ENCODE measurements around the gene THOP1.

Gene THOP1

DNA sequence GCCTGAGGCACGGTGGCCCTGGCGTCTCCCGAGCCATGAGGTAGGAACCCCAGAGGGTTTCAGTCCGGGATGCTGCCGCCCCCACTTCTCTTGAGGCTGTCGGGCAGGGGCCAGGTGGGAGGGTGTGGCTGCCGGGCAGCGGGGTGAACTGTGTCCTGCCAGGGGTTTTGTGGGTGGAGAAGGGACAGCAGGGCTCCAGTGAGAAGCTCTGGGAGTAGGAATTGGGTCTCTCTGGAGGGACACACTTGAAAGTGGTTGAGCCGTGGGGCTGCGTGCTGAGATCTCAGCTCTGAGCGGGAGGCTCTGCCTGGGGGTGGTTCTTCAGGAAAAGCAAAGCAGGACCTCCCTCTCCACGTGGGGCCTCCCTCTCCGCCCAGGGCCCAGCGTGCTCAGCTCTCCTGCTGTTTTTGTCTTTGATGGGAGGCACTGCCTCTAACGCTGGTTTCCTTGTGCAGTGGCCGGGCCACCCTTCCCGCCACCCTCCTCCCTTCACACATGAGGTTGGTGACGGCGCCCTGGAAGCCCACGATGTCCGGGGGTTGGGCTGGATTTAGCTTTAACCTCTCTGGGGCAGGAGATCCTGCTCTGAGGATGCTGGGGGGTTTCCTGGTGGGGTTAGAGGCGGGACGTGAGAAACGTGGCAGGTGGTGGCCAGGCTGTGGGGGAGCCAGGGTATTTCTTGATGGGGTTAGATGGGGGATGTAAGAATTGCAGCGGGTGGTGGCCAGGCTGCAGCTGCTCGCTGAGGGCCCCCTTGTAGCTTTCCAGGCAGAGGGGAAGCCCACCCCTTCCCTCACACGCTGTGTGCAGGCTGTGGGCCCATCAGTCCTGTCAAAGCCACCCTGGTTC is 19.1 kb downstream of the THOP1 start:
- DNase-seq (ENCODE audit: low spot score): no peak

DNA sequence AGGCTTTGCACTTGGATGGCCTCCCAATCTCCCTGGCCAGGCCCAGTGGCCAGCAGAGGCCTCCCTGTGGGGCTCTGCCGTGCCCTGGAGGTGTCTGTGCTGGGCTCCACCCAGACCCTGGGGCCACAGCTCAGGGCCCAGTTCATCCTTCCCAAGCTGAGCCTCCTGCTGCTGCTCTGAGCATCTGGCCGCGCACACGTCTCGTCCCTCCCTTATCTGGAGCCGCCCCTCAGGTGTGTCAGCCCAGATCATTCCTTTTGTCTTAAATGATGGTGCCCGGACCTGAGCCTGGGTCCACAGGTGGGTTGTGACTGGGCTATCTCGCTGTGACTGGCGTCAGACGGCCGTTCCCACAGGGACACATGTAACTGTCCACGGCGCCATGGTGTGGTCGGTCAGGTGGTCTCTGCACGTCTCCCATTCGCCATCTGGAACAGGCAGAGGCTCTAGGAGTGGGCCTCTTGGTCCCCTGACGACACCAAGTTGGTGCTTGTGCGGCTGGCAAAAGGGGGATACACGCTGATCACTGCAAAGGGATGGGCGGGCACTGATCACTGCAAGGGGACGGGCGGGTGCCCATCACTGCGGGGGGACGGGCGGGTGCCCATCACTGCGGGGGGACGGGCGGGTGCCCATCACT is 20.1 kb downstream of the THOP1 start:
- DNase-seq (ENCODE audit: low spot score): no peak

DNA sequence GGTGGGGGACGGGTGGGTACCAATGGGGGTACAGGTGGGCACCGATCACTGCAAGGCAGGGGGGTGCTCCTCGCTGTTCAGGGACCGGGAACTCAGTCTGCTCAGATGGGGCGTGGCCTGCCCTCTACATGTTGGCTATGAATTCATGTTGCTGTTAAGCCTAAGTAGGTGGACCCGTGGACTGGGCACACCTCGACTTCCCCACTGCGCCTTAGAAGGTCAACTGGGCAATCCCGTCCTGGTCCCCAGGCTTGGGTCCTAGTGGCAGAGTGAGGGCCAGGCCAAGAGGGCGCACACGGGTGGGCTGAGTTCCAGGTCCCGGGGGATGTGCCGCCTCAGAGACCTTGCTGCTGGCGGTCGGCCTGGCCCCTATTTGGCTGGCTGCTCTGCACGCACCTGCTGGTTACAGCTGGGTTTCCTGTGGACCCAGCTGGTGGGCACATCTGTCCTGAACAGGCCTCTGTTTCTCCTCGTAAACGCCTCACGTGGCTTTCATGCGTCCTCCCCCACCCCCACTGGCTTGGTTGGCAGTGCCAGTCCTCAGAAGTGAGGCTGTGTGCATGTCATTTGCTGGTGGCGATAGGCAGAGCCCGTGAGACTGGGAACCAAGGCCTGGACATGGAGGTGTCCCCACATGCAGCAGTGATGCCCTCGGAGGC is 20.8 kb downstream of the THOP1 start:
- no peak for DNase-seq (ENCODE audit: low spot score)

DNA sequence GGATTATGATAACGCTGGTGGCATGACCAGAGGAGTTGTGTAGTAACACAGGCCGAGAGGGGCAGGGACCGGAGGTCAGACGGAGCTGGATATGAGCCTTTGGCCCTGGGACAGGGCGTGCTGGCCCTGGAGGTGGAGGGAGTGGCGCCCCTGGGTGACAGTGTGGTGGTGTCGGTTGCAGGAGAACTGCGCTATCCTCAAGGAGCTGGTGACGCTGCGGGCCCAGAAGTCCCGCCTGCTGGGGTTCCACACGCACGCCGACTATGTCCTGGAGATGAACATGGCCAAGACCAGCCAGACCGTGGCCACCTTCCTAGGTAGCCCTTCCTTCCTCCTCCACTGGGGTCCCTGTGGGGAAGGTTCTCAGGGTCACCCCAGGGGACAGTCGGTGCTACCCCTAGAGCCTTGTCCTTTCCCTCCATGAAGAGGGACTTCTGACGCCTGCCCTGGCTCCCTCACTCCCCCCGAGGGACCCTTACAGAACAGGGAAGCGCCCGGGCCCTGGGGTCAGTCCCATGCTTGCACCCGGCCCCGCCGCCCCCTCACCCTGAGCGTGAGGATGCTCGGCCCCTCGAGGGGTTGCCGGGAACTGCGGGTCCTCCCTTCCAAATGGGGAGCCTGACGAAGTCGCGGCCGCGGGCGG is 21.6 kb downstream of the THOP1 start:
- no peak for DNase-seq (ENCODE audit: low spot score)

DNA sequence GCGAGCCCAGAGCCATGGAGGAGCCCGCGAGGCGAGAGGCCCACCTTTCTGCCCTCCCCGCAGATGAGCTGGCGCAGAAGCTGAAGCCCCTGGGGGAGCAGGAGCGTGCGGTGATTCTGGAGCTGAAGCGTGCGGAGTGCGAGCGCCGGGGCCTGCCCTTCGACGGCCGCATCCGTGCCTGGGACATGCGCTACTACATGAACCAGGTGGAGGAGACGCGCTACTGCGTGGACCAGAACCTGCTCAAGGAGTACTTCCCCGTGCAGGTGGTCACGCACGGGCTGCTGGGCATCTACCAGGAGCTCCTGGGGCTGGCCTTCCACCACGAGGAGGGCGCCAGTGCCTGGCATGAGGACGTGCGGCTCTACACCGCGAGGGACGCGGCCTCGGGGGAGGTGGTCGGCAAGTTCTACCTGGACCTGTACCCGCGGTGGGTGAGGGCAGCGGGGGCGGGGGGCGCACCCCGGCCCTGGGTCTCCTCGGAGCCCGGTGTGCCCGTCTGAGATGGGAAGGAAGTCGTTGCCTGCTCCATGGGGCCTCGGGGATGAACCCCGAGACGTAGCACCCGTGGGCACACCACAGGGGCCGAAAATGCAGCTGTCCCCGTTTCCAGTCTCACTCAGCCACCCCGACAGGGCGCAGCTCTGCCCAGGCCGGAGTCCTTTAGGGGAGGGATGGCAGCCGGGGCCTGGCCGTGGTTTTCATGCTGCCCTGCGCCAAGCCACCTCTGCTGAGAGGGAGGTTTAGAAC is 22.3 kb downstream of the THOP1 start:
- DNase-seq (ENCODE audit: low spot score): no peak

DNA sequence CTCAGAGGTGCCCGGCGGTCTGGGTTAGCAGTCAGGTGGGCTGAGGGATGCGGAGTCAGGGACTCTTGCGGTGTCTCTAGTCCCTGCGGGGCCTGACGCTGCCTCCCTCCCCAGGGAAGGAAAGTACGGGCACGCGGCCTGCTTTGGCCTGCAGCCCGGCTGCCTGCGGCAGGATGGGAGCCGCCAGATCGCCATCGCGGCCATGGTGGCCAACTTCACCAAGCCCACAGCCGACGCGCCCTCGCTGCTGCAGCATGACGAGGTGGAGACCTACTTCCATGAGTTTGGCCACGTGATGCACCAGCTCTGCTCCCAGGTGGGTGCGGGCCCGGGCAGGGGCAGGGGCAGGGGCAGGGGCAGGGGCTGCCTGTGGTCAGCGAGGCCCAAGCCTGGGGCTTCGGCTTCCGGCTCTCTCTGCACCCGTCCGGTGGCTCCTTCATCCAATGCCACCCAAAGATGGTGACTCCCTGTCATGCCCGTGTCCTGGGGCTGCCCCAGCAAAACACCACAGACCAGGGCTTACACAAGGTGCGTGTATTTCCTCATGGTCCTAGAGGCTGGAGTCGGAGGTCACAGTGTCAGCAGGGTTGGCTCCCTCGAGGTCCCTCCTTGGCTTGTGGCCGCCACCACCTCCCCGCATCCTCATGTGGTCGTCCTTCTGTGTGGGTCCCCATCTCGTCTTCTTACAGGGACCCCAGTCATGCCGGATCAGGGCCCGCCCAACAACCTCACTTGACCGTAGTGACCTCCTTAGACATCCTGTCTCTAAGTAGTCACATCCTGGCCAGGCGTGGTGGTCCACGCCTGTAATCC is 23.0 kb downstream of the THOP1 start:
- no peak for DNase-seq (ENCODE audit: low spot score)

DNA sequence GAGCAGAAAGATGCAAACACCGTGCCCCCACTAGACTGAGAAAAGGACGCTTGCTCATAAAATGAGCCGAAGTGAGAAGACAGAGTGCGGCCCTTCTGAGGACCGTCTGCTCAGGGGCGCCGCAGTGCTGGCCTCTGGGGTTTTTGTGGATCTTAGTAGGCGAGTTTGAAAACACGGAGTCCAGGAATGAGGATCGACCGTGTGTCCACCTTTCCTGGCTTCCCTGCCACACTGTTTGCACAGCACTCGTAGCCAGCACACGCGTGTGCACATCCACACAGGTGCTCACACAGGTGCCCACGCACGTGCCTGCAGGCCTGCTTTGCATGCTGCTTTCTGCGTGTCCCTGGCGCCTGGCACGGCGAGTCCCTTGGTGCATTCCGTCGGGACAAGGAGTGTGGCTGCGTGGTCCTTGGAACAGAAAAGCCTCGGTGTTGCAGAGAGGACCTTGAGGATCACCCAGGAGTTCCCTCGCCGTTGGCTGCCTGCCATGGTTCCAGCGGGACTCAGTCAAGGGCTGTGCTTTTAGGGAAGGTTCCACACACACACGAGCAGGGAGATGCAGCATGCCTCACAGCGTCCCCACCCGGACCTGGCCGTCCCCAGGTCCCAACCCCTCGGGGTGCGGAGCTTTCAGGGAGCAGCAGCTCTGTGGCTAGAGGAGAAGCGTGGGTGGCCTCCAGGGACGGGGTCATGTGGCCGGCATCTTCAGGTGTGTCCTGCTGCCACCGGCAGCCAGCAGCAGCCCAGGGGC is 24.3 kb downstream of the THOP1 start:
- no peak for DNase-seq (ENCODE audit: low spot score)

DNA sequence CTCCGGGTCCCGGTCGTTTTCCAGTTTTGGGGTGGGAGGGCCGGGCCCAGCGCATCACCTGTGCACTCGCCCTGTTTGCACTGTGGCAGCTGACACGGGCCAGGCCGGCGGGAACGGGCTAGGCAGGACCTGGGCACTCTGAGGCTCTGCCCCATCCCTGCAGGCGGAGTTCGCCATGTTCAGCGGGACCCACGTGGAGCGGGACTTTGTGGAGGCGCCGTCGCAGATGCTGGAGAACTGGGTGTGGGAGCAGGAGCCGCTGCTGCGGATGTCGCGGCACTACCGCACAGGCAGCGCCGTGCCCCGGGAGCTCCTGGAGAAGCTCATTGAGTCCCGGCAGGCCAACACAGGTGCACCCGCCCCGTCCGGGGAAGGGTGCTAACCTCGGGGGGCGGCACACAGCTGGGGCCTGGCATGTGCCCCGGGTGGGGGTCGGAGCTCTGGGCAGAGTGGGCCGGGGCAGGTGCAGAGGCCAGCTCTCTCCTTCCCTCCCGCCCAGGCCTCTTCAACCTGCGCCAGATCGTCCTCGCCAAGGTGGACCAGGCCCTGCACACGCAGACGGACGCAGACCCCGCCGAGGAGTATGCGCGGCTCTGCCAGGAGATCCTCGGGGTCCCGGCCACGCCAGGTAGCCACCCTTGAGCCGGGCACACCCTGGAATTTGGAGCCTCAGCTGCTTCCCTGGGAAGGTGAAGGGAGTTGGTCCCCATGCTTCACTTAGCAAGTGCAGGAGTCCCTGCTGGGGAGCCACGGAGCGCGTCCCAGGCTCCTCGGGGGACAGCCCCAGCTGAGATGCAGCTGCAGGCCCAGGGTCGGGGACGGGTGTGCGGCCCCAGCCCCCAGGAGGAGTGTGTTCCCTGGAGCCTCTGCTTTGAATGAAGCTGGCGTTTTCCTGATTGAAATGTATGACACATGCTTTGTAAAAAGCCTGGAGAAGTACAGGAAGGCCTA is 25.1 kb downstream of the THOP1 start:
- DNase-seq (ENCODE audit: low spot score): no peak

DNA sequence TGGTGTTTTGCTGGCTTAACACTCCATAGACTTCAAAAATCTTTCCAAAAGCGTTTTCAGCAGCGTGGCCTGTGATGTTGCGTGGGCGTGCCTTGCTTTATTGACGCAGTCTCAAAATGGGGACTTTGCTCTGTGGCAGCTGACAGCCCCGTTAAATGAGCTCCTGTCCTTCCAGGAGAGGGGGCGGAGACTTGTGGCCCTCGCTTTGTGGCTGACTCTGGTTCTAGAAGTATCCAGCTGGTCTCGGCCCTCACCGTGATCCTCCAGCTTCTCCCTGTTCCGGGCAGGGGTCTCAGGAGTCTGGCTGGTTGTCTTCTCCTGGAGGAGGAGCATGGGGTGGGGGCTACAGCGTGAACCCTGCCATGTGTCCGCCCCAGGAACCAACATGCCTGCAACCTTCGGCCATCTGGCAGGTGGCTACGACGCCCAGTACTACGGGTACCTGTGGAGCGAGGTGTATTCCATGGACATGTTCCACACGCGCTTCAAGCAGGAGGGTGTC is 26.0 kb downstream of the THOP1 start:
- DNase-seq (ENCODE audit: low spot score): no peak

DNA sequence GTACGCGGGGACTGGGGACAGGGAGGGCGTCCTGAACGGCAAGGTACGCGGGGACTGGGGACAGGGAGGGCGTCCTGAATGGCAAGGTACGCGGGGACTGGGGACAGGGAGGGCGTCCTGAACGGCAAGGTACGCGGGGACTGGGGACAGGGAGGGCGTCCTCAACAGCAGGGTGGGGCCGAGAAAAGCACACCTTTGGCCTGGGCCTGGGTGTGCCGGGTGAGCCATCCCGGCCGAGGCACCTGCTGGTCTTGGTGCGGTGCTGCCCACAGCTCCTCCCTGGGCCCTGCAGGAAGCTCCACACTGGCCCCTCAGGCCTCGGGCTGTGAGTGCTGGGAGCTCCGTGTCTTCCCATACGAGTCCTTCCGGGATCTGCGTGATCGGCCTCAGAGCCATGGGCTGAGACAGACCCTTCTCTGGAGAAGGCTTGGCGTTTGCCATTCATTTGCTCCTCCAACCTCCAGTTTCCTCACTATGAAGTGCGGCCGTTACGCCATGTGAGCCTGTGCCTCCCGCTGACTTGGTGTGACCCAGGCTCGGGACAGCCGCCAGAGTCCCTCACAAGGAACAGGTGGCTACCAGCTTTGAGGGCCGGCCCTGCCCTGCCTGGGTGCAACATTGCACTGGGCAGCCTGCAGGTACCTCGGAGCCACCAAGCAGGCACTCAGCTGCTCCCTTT is 26.6 kb downstream of the THOP1 start:
- DNase-seq (ENCODE audit: low spot score): no peak

DNA sequence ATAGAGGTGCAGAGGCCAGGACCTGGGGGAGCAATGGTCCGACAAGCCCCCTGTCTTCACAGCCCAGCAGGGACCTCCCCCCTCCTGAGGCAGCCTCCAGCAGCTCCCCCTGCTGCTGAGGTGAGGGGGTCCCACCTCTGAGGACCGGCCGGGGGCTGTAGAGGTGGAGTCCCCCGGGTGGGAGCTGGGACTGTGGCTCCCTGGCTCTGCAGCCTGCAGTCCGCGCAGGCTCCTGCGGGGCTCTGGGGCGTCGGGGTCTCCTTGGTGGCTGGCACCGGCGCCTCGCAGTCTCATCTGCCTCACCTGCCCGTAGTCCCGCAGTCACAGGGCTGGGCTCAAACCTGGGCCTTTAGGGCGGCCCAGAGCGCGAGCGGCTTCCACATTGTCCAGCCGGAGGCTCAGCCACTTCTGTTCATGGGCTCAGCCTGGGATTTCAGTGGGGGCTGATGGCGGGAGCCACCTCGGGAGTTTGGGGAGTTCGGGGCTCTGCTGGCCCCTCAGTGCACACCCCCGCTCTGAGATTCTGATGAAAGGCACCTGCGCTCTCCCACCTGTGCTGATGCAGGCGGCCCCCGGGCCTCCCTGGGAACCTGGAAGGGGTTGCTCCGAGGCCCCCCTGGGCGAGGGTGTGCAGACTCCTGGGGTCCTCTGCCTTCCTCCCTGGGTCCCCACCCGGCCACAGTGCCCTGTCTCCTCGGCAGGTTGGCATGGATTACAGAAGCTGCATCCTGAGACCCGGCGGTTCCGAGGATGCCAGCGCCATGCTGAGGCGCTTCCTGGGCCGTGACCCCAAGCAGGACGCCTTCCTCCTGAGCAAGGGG is 27.3 kb downstream of the THOP1 start:
- DNase-seq (ENCODE audit: low spot score): no peak

DNA sequence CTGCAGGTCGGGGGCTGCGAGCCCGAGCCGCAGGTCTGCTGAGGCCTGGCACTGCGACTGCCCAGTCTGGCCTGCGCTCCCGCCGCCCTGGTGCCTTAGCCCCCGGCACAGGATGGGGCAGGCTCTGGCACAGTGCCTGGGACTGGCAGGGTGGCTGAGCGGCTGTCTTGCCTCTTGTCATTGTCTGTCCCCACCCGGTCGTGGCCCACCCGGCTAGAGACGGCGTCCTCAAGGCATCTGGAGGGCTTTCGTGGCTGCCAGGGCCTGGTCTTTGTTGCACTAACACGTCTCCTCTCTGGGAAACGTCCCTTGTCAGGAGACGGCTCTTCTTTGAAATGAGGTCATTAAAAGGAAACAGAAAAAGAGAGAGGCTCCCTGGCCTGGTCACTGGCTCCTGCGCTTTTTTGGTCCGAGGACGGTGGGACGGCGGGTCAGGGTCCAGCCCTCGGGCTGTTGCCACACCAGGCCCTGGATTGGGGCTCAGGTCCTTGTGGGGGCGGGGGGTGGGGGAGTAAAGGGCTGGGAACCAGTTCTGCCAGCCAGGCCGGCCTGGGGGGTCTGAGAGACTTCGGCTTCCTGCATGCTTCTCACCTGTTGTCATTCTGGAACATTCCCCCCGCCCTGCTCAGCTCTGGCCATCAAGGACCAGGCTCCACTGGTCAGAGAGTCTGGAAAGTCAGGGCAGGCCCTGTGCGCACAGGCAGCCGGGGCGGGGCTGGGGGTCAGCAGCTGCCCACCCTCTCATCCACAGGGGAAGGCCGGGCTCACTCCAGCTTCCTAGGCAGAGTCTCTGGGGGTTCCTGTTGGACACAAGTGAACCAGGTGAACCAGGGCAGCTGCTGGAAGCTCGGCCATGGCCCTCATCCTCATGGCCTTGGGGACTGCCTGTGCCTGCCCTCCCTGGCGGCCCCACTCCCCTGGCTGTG is 28.2 kb downstream of the THOP1 start:
- no peak for DNase-seq (ENCODE audit: low spot score)

DNA sequence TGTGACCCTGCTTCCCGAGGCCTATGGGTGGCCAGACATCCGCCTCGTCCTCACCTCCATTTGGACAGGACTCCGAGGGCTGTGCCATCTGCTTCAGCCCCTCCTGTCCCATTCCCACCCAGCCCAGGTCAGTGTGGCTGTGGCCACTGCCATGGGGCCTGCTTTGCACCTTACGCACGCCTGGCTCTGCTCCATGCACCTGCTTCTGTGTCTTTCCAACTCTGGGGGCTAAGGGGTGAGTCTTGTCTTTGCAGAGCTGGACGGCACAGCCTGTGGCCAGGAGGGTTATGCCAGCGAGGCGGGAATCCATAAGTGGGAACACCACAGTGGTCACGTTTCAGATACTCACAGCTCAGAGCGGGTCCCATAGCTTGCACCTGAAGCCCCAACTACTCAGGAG is 29.1 kb downstream of the THOP1 start:
- no peak for DNase-seq (ENCODE audit: low spot score)

DNA sequence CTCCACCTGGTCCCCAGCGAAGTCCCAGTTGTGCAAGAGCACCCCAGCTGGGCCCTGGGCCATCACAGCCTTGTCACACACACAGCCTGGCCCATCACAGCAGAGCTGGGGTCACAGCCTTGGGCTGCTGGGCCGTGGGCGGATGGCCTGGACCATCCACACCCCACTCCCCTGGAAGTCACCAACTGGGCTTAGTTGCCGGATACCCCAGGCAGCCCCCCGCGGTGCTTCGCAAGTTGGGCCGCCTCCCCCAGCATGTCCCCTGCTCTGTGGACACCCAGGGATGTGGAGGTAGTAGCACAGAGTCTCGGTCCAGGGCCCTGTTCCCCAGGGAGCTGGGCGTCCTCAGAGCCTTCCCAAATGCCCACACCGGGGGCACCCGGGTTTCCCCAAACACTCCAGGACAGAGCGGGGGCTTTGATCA is 29.9 kb downstream of the THOP1 start:
- no peak for DNase-seq (ENCODE audit: low spot score)

DNA sequence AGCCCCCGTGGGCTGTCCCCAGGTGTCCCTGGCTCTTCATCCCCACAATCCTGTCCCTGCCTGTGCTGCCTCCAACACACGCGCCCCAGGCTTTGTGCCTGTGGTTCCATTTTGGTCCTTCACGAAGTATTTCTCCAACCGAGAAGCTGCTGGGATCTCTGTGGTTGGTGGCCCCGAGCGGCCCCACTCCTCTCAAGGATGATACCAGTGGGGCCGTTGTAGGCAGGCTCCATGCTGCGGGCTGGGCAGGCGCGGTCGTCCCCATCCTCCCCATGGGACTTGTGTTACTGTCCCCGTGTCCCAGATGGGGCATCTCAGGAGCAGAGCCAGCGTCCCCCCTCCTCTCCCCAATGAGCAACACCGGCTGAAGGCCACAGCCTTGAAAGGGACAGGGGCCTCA is 30.6 kb downstream of the THOP1 start:
- DNase-seq (ENCODE audit: low spot score): no peak

DNA sequence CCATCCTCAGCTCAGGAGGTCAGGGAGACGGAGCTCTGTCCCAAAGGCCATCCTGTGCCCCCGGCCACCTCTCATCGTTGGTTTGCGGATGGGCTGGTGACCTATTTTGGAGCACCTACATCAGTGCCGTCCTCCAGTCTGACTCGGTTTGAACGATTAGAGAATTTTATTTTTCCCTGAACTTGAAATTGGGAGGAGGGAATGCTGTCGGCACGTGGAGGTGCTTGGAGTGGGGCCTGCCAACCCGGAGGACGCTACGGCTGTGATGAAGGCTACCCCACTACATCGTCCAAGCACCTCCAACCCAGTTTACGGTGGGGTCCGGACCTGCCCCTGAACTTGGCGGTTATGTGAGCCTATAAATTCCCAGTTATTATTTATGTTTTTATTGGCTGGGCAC is 31.3 kb downstream of the THOP1 start:
- no peak for DNase-seq (ENCODE audit: low spot score)
